Right cardiac atrium (tissue), 5 donors: Measurements from ENCODE around the gene ADAM10. TPM values are rescaled to one million over a fixed set of nuclear protein-coding genes. Genes with fewer than 3 reads are reported as not detected.
A peak's percentile ranks its signal among the peaks of the same experiment; 100 is the strongest.
"Not testable (repeated sequence)": the region's sequence is repeated elsewhere in the genome, so short reads cannot be mapped to it uniquely, and the experiment has no call there.

Experiments used
- ATAC-seq, 2 donors: fragments of 200-7000 bp; cut with Tn5 transposase; one replicate each; pipeline versions ENCODE4 v1.8.0 to v1.9.1; 2020; ENCODE audit warnings: moderate library complexity in 2 of 2, mild to moderate bottlenecking in 1 of 2
- DNase-seq, 3 donors: peaks; one replicate each; pipeline ENCODE4 v3.0.0-alpha.2; 2020
- H3K27ac ChIP-seq: one replicate; pipeline ENCODE4 v1.5.1; 2013; ENCODE audit warnings: mild to moderate bottlenecking, low read length, control low read depth, moderate library complexity
- H3K27me3 ChIP-seq: one replicate; pipeline ENCODE4 v1.6.1; 2013; ENCODE audit not compliant: control insufficient read depth, insufficient read depth
- H3K4me1 ChIP-seq: one replicate; pipeline ENCODE4 v1.6.1; 2013; ENCODE audit warnings: low read length; ENCODE audit not compliant: control insufficient read depth, insufficient read depth
- H3K4me3 ChIP-seq: one replicate; pipeline ENCODE4 v1.5.1; 2013; ENCODE audit warnings: low read length, control low read depth
- H3K9me3 ChIP-seq: one replicate; pipeline ENCODE4 v1.6.1; 2013; ENCODE audit warnings: low read length; ENCODE audit not compliant: control insufficient read depth
- WGBS: extraction: QIAGEN DNeasy Blood & Tissue Kit; methylation state at CpG from one replicate; pipeline ENCODE4 v1.1.7; 2013; 5-methylcytosine and 5-hydroxymethylcytosine counted together
- intact Hi-C, 4 donors: fragments of 100-400 bp; cut with DNase I; formaldehyde crosslinking; loops; one replicate each; pipeline versions ENCODE4 v1.11.0 to v1.14.0; 2022 to 2023
- polyA plus RNA-seq: library from polyadenylated mRNA; stranded (reverse); fragments of 200-250 nt; gene quantifications from one replicate; pipeline ENCODE4 v1.2.3, GENCODE V29; 2013
- total RNA-seq, 4 donors: library from RNA; stranded (reverse); fragmentation: NEBNext Ultra II Directional; extraction: Animal tissue kit (Norgen Biotek cat#: 25700); gene quantifications; one replicate each; pipeline ENCODE4 v1.2.1, GENCODE V29; 2021
- donor health status: healthy with polysubstance abuse.
- donor health status: DM: no; HTN: yes; CAD: no.
- donor health status: DM: no; HTN: no; CAD: no.
- donor health status: DM: no; HTN: yes; CAD: no; lungs with severe emphysema.
- donor health status: DM: yes; HTN: yes; CAD: no.

Gene ADAM10
- total and polyA plus RNA-seq, 5 donors, result 14.1 to 103 (median 92.8) TPM

- no peak for ATAC-seq
Measured at GRCh38 chr15:58606577-58607080, 142.9 kb downstream of the ADAM10 start.

GRCh38 chr15:58605931-58606530 is 143.5 kb downstream of the ADAM10 start:
- WGBS, result 95% methylated on average over 3 of the region's 3 CpGs
- H3K27me3 ChIP-seq, result no peaks in the 10 kb centered on the region
- no peak for ATAC-seq
- H3K4me1 ChIP-seq, result no peaks in the 10 kb centered on the region
- no peak overlapping the region for H3K27ac ChIP-seq
- H3K4me3 ChIP-seq, result no peak overlapping the region
- no peak for DNase-seq
- no peaks in the 10 kb centered on the region for H3K9me3 ChIP-seq
- intact Hi-C loops, result no loop called here

More at GRCh38 chr15:58606577-58607080, 142.9 kb downstream of the ADAM10 start:
- H3K27me3 ChIP-seq, result no peaks in the 10 kb centered on the region
- no peaks in the 10 kb centered on the region for H3K4me1 ChIP-seq
- 97% methylated on average over 4 of the region's 4 CpGs for WGBS
- H3K27ac ChIP-seq, result no peak overlapping the region
- intact Hi-C loops, result no loop called here
- no peak overlapping the region for H3K4me3 ChIP-seq
- DNase-seq, result no peak
- H3K9me3 ChIP-seq, result no peaks in the 10 kb centered on the region

GRCh38 chr15:58604455-58604923 is 145.0 kb downstream of the ADAM10 start:
- Histone ChIP-seq H3K4me3 (no peak overlapping the region), H3K9me3 (no peaks in the 10 kb centered on the region), H3K27ac (no peak overlapping the region), H3K4me1 (no peaks in the 10 kb centered on the region), H3K27me3 (no peaks in the 10 kb centered on the region)
- DNase-seq (no peak), ATAC-seq (no peak)
- intact Hi-C loops, result no loop called here
- whole genome bisulfite sequencing, result 98% methylated on average over 4 of the region's 4 CpGs

GRCh38 chr15:58603927-58604326 is 145.6 kb downstream of the ADAM10 start:
- intact Hi-C loops, H3K4me1 ChIP-seq, H3K27me3 ChIP-seq, H3K9me3 ChIP-seq, H3K4me3 ChIP-seq, H3K27ac ChIP-seq, ATAC-seq: not testable (repeated sequence)
- DNase-seq, result peak in 1 of 3 donors; percentile 51
- over 99% methylated on average over 8 of the region's 8 CpGs for WGBS

GRCh38 chr15:58602823-58603222 is 146.7 kb downstream of the ADAM10 start:
- DNase-seq (no peak), ATAC-seq (no peak)

GRCh38 chr15:58598829-58599210 is 150.7 kb downstream of the ADAM10 start:
- 92% methylated on average over 4 of the region's 4 CpGs for WGBS
- H3K27ac ChIP-seq, result no peak overlapping the region
- intact Hi-C loops, result no loop called here
- no peaks in the 10 kb centered on the region for H3K27me3 ChIP-seq
- no peaks in the 10 kb centered on the region for H3K4me1 ChIP-seq
- H3K4me3 ChIP-seq, result no peak overlapping the region
- DNase-seq (no peak), ATAC-seq (no peak)
- no peaks in the 10 kb centered on the region for H3K9me3 ChIP-seq

More at GRCh38 chr15:58602823-58603222, 146.7 kb downstream of the ADAM10 start:
- no peaks in the 10 kb centered on the region for H3K4me1 ChIP-seq
- no peaks in the 10 kb centered on the region for H3K27me3 ChIP-seq
- 85% methylated on average over 2 of the region's 2 CpGs for WGBS
- H3K4me3 ChIP-seq, result no peak overlapping the region
- H3K9me3 ChIP-seq, result no peaks in the 10 kb centered on the region
- H3K27ac ChIP-seq, result no peak overlapping the region
- intact Hi-C loops, result no loop called here

GRCh38 chr15:58597943-58598828 is 151.3 kb downstream of the ADAM10 start:
- H3K4me1 ChIP-seq, result no peaks in the 10 kb centered on the region
- ATAC-seq (no peak), DNase-seq (no peak)
- no peak overlapping the region for H3K4me3 ChIP-seq
- no peaks in the 10 kb centered on the region for H3K27me3 ChIP-seq
- no peak overlapping the region for H3K27ac ChIP-seq
- intact Hi-C loops, result no loop called here
- H3K9me3 ChIP-seq, result no peaks in the 10 kb centered on the region
- 95% methylated on average over 4 of the region's 4 CpGs for WGBS

- no peaks in the 10 kb centered on the region for H3K9me3 ChIP-seq
- intact Hi-C loops, result no loop called here
- no peaks in the 10 kb centered on the region for H3K4me1 ChIP-seq
- H3K4me3 ChIP-seq, result no peak overlapping the region
- WGBS, result 90% methylated on average over 3 of the region's 3 CpGs
- H3K27ac ChIP-seq, result no peak overlapping the region
- DNase-seq (no peak), ATAC-seq (no peak)
- H3K27me3 ChIP-seq, result no peaks in the 10 kb centered on the region
Measured at GRCh38 chr15:58595516-58596263, 153.8 kb downstream of the ADAM10 start.

- H3K4me3 ChIP-seq, result no peak overlapping the region
- 96% methylated on average over 1 of the region's 1 CpG for WGBS
- intact Hi-C loops, result no loop called here
- H3K9me3 ChIP-seq, result no peaks in the 10 kb centered on the region
- H3K4me1 ChIP-seq, result no peaks in the 10 kb centered on the region
- ATAC-seq (no peak), DNase-seq (no peak)
- no peaks in the 10 kb centered on the region for H3K27me3 ChIP-seq
- H3K27ac ChIP-seq, result no peak overlapping the region
Measured at GRCh38 chr15:58594898-58595297, 154.6 kb downstream of the ADAM10 start.

- no peaks in the 10 kb centered on the region for H3K4me1 ChIP-seq
- ATAC-seq, result no peak
- no peaks in the 10 kb centered on the region for H3K27me3 ChIP-seq
- intact Hi-C loops, result no loop called here
- H3K4me3 ChIP-seq, result no peak overlapping the region
- H3K9me3 ChIP-seq, result no peaks in the 10 kb centered on the region
- no peak overlapping the region for H3K27ac ChIP-seq
- DNase-seq, result no peak
- 43% methylated on average over 1 of the region's 1 CpG for WGBS
Measured at GRCh38 chr15:58593870-58594269, 155.6 kb downstream of the ADAM10 start.

- WGBS, result 33% methylated on average over 1 of the region's 1 CpG
- no peak overlapping the region for H3K27ac ChIP-seq
- ATAC-seq, result no peak
- no peaks in the 10 kb centered on the region for H3K4me1 ChIP-seq
- DNase-seq, result no peak
- intact Hi-C loops, result no loop called here
- no peak overlapping the region for H3K4me3 ChIP-seq
- H3K27me3 ChIP-seq, result no peaks in the 10 kb centered on the region
- H3K9me3 ChIP-seq, result no peaks in the 10 kb centered on the region
Measured at GRCh38 chr15:58590926-58591325, 158.6 kb downstream of the ADAM10 start.
